ENCODE results near the gene SORCS3. TPM values are rescaled to one million over a fixed set of nuclear protein-coding genes. Genes with fewer than 3 reads are reported as not detected.

SORCS3 gene
- total and polyA plus RNA-seq, 2 of the 13 experiments (the other 11 are each of a cell fraction or from before 2014, with no cell fraction given) = 0.07 TPM; not detected in 1

GRCh38 chr10:104928734-104929133 lies 287.6 kb downstream of the SORCS3 start (continued):
- TF ChIP-seq ZNF597 (CRISPR knock-in tag; IDR thresholded peaks at IDR 0.05) (no peak), STAG1 (CRISPR knock-in tag; IDR thresholded peaks at IDR 0.05) (no peak)

- FAIRE-seq = no peak
- no peak overlapping the region for H3K9ac ChIP-seq (ENCODE audit: insufficient read depth, low read depth, low read length)
- in situ Hi-C loops (cut with HindIII; ENCODE audit: extremely low pct_ligation_motif_present, low pct_unique_long_range_greater_than_20kb) (no loop called here), intact Hi-C loops (cut with micrococcal nuclease; ENCODE audit: unreplicated experiment) (no loop called here)
- 0% methylated on average over 2 of the region's 2 CpGs for WGBS (ENCODE audit: low lambda C conversion rate)
- H3K79me2 ChIP-seq (ENCODE audit: insufficient read depth, low read length) = no peaks in the 10 kb centered on the region
- H3K4me2 ChIP-seq (ENCODE audit: low read depth, low read length) = no peak overlapping the region
- ChIA-PET CTCF (ENCODE audit: low intra/inter-chr PET ratio, low total read pairs) (no interaction called here), POLR2A (no interaction called here)
- no peaks in the 10 kb centered on the region for H3K4me1 ChIP-seq (ENCODE audit: insufficient read depth, low read length)
- DNase-seq (ENCODE audit: low spot score) = no peak
- no peaks in the 10 kb centered on the region for H3K9me3 ChIP-seq (ENCODE audit: low read length)
- H3K4me3 ChIP-seq (replicated peaks in 1 of 3; ENCODE audit: insufficient read depth in 1 of 3, low read depth in 2 of 3, low read length in 3 of 3) = no peak overlapping the region
- H3K36me3 ChIP-seq (replicated peaks in 1 of 2; ENCODE audit: control insufficient read depth in 1 of 2, insufficient read depth in 2 of 2, low read length in 2 of 2) = no peaks in the 10 kb centered on the region
- ATAC-seq = no peak
- H4K20me1 ChIP-seq (ENCODE audit: insufficient read depth, low read length) = no peaks in the 10 kb centered on the region
- H2AFZ ChIP-seq (ENCODE audit: low read length) = no peak overlapping the region
- H3K27me3 ChIP-seq (ENCODE audit: control insufficient read depth in 1 of 2, insufficient read depth in 2 of 2, low read length in 2 of 2) = no peaks in the 10 kb centered on the region
- BruUV-seq (replicated peaks) = no TSS peak
- no peak overlapping the region for H3K27ac ChIP-seq (ENCODE audit: extremely low read length, insufficient read depth, low read length)
- no peak for TF ChIP-seq ARID3A (IDR thresholded peaks at IDR 0.05; ENCODE audit: low read depth, low read length)
- no peak for TF ChIP-seq HNF4G (IDR thresholded peaks at IDR 0.05; ENCODE audit: borderline replicate concordance, low read depth, low read length)
- TF ChIP-seq HNF4G (CRISPR knock-in tag; IDR thresholded peaks at IDR 0.05; ENCODE audit: borderline replicate concordance, low read depth) = no peak
- no peak for TF ChIP-seq ATF4 (CRISPR knock-in tag; IDR thresholded peaks at IDR 0.05)
- no peak for TF ChIP-seq ZNF776 (CRISPR knock-in tag; IDR thresholded peaks at IDR 0.05)
- no peak for TF ChIP-seq HMGA1 (CRISPR knock-in tag; conservative IDR thresholded peaks at IDR 0.05)
- no peak for TF ChIP-seq TCF7L2 (IDR thresholded peaks at IDR 0.05; ENCODE audit: low read depth, low read length)
- TF ChIP-seq SUZ12 (IDR thresholded peaks at IDR 0.05; ENCODE audit: low read depth, low read length) = no peak
- TF ChIP-seq ZNF407 (CRISPR knock-in tag; IDR thresholded peaks at IDR 0.05; ENCODE audit: not compliant biosample characterization) = no peak
- no peak for TF ChIP-seq NFYC (CRISPR knock-in tag; IDR thresholded peaks at IDR 0.05)
Observed at GRCh38 chr10:104931612-104932134, 290.6 kb downstream of the SORCS3 start.

Data from HepG2 (cell line).